GM18907 (cell line): Measurements from ENCODE around the gene ARHGAP21.
"Not testable (repeated sequence)": the region's sequence is repeated elsewhere in the genome, so short reads cannot be mapped to it uniquely, and the experiment has no call there.

Experiments used
- ATAC-seq: cut with Tn5 transposase; IDR thresholded peaks from one replicate; pipeline ENCODE4 v1.9.1; 2021; ENCODE audit warnings: mild to moderate bottlenecking, moderate library complexity; ENCODE audit not compliant: unreplicated experiment

Gene ARHGAP21

GRCh38 chr10:24642921-24643678 is 80.6 kb downstream of the ARHGAP21 start:
- peak; percentile 87 for ATAC-seq

- ATAC-seq = no peak
These were observed 84.6 kb downstream of the ARHGAP21 start for GRCh38 chr10:24639124-24639523.

- no peak for ATAC-seq
These were observed 97.9 kb downstream of the ARHGAP21 start for GRCh38 chr10:24625778-24626177.

GRCh38 chr10:24623383-24623782 is 100.3 kb downstream of the ARHGAP21 start:
- ATAC-seq = no peak

- ATAC-seq = no peak
These were observed 100.8 kb downstream of the ARHGAP21 start for GRCh38 chr10:24622781-24623301.

- ATAC-seq = not testable (repeated sequence)
These were observed 102.5 kb downstream of the ARHGAP21 start for GRCh38 chr10:24621035-24621795.

- ATAC-seq = not testable (repeated sequence)
These were observed 103.7 kb downstream of the ARHGAP21 start for GRCh38 chr10:24619994-24620310.

GRCh38 chr10:24619291-24619993 is 104.2 kb downstream of the ARHGAP21 start:
- not testable (repeated sequence) for ATAC-seq

- no peak for ATAC-seq
These were observed 105.3 kb downstream of the ARHGAP21 start for GRCh38 chr10:24618401-24618800.

- ATAC-seq = peak; percentile 58
These were observed 105.8 kb downstream of the ARHGAP21 start for GRCh38 chr10:24617771-24618396.

GRCh38 chr10:24616536-24616935 is 107.2 kb downstream of the ARHGAP21 start:
- no peak for ATAC-seq

GRCh38 chr10:24606021-24606420 is 117.7 kb downstream of the ARHGAP21 start:
- ATAC-seq = no peak

GRCh38 chr10:24605141-24605540 is 118.5 kb downstream of the ARHGAP21 start:
- no peak for ATAC-seq

- ATAC-seq = no peak
These were observed 120.4 kb downstream of the ARHGAP21 start for GRCh38 chr10:24603333-24603732.

GRCh38 chr10:24597961-24598360 is 125.7 kb downstream of the ARHGAP21 start:
- ATAC-seq = no peak

GRCh38 chr10:24597426-24597825 is 126.3 kb downstream of the ARHGAP21 start:
- no peak for ATAC-seq

GRCh38 chr10:24596217-24596930 is 127.3 kb downstream of the ARHGAP21 start:
- no peak for ATAC-seq

GRCh38 chr10:24590697-24591457 is 132.8 kb downstream of the ARHGAP21 start:
- no peak for ATAC-seq

GRCh38 chr10:24589265-24589664 is 134.4 kb downstream of the ARHGAP21 start:
- no peak for ATAC-seq

GRCh38 chr10:24579906-24580305 is 143.8 kb downstream of the ARHGAP21 start:
- ATAC-seq = no peak
